Kidney capillary endothelial cell (primary cell): ENCODE measurements around the gene EVC.
A peak's percentile ranks its signal among the peaks of the same experiment; 100 is the strongest.

Experiments used
- DNase-seq: peaks from one replicate; pipeline ENCODE4 v3.0.0-alpha.2; 2018; ENCODE audit warnings: low spot score

EVC gene

DNA sequence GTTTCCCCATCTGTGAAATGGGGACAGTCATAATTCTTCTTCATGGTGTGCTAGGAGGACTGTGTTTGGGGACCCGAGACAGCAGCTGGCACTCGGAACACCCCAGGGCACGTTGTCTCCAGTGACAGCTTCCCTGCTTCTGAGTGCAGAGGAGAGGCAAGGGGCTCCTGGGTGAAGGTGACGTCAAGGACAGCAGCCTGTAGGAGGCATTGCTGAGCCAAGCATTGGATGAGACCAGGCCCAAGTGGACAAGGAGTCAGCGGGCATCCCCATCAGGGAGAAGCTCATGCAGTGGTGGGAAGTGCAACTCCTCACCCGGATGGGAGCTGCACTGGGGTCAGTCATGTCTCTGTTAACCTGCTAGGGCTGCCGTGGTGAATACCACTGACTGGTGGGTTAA is 46.1 kb downstream of the EVC start:
- DNase-seq, result no peak

DNA sequence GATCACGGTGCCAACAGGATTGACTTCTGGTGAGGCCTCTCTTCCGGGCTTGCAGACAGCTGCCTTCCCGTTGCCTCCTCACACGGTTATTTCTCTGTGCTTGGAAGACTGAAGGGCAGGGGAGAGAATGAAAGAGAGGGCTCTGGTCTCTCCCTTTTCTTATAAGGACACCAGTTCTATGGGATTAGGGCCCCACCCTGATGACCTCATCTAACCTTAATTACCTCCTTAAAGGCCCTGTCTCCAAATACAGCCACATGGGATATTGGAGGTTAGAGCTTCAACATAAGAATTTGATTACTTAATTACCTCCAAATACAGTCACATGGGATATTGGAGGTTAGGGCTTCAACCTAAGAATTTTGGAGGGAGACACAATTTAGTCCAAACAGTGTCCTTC is 46.5 kb downstream of the EVC start:
- DNase-seq, result no peak

DNA sequence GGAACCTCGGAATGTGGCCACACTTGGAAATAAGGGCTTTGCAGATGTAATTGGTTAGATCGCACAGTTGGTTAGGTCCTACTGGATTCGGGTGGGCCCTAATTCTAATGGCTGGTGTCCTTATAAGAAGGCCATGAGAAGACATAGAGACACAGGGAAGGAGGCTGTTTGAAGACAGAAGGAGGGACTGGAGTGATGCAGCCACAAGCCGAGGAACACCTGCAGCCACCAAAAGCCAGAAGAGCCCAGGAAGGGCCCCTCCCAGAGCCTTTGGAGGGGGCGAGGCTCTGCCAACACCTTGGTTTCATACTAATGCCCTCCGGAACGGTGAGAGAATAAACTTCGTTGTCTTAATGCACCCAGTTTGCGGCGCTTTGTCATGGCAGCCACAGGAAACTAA is 47.0 kb downstream of the EVC start:
- no peak for DNase-seq

- peak; percentile 91 for DNase-seq
These were observed 47.7 kb downstream of the EVC start for GRCh38 chr4:5758741-5759140.

- no peak for DNase-seq
These were observed 48.5 kb downstream of the EVC start for GRCh38 chr4:5759236-5760075.

GRCh38 chr4:5760246-5760645 is 49.2 kb downstream of the EVC start:
- DNase-seq, result no peak

GRCh38 chr4:5760936-5761480 is 50.0 kb downstream of the EVC start:
- DNase-seq, result no peak

- no peak for DNase-seq
These were observed 59.0 kb downstream of the EVC start for GRCh38 chr4:5770051-5770450.

- no peak for DNase-seq
These were observed 61.7 kb downstream of the EVC start for GRCh38 chr4:5772528-5773270.

DNA sequence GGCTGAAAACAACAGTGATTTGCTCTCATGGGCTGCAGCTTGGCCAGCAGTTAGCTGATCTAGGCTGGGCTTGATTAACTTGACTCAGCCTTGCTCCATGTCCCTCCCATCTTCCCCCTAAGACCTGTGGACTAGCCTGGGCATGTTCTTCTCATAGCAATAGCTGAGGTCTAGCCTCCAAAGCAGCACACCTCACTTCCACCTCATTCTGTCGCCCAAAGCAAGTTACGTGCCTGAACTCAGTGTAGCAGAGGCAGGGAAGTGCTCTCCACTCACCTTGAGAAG is 62.2 kb downstream of the EVC start:
- no peak for DNase-seq

DNA sequence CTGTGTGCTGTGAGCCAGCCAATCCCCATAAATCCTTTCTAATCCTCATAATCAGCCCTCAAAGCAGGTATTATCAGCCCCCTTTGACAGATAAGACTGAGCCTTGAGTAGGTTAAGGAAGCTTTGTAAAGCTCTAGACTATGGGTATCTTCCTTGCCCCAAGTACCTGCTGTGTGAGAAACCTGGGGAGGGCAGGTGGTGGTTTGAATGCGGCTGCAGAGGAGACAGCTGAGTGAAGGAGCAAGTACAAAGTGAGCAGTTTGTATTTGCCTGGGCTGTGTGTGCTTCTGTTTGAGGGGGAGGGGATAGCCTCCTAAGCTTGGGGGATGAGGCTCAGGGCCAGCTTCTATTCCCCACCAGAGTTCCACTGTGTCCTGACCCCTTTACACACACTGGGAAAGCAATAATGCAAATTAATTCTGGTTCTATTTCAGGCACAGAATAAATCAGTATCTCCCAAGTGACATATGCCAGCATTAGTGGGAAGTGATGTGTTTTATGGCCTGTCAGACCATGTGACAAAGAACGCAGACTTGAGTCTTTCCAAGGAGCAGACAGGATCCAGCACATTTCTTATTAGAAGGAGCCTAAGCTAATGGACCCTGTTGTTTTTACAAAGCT is 63.5 kb downstream of the EVC start:
- DNase-seq, result no peak

DNA sequence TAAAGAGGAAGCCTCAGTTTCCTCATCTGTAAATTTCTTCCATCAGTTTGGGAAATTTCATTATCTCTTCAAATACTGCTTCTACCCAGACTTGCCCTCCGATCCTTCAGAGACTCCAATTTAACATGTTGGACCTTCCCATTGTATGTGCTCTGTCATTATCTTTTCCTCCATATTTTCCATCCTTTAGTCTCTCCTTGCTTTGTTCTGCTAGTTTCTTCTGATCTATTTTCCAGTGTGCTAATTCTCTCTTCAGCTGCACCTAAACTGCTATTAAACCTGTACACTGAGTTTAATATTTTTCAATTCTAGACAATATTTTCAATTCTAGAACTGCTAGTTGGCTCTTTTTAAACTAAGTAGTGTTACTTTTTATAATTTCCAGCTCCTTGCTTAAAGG is 65.5 kb downstream of the EVC start:
- no peak for DNase-seq

GRCh38 chr4:5780831-5781480 is 70.0 kb downstream of the EVC start:
- peak; percentile 82 for DNase-seq

DNA sequence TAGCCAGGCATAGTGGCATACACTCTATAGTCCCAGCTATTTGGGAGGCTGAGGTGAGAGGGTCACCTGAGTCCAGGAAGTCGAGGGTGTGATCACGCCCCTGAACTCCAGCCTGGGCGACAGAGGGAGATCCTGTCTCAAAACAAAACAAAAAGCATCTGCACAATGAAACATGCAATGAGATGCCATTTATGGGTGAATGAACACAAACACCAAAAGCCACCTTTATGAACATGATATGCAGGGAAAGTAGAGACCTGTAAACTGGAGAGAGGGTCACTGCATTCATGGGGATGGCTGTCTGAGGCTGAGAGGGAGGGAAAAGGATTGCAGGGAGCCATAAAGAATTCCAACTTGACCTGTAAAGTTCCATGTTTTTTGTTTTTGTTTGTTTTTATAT is 70.7 kb downstream of the EVC start:
- DNase-seq, result no peak

DNA sequence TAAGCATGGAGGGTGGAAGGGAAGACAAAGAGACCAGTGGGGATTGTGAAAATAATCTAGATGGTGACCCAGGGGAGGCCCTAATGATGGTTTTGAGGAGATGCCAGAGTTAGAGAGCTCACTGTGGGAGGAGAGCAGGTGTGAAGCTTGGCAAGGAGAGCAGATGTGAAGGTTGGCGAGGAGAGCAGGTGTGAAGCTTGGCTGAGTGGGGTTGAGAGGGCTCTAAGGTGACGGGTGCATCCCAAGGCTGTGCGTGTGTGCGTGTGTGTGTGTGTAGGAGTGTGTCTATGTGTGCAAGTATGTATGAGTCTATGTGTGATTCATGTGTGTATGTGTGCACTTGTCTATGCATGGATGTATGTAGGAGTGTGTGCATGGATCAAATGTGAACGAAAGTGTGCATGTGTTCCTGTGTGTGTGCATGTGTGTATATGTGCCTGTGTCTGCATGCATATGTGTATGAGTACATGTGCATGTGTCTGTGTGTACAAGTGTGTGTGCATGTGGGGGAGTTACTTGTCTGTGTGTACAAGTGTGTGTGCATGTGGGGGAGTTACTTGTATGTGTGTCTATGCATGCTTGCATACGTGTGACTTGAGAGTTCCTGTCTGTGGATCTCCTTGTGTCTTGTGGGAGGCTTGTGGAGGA is 72.0 kb downstream of the EVC start:
- no peak for DNase-seq

GRCh38 chr4:5783486-5783885 is 72.5 kb downstream of the EVC start:
- no peak for DNase-seq

GRCh38 chr4:5784021-5784420 is 73.0 kb downstream of the EVC start:
- no peak for DNase-seq

DNA sequence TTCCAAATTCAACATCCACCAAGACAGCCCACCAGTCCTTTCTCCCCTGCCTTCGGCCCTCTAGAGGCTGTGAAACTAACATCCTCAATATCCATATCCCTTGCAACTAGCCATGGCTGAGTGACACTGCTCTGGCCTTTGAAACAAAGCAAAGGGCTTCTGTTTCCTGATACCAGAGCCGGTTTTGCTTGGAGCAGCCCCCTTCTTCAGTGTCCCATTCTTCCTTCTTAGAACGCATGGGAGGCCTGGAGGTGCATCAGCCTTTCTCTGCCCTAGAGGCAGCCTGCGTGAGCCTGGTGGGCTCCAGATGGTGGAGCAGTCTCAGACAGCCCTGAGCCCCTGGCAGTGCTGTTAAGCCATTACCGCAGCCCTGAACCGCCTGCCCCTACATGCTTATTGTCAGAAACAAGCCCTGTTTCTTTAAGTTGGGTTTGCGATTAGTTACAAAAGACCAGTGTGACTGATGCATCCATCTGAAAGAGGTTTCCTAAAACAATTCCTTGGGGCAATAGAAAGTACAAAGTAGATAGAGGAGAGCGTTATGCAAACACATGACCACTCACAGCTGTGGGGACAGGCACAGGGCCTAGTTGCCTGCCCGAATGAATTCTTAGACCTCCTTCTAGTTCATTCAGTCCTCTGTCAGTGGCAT is 74.1 kb downstream of the EVC start:
- DNase-seq, result no peak

- DNase-seq, result no peak
These were observed 75.0 kb downstream of the EVC start for GRCh38 chr4:5785806-5786680.

- no peak for DNase-seq
These were observed 76.3 kb downstream of the EVC start for GRCh38 chr4:5787311-5787710.

- DNase-seq, result no peak
These were observed 77.1 kb downstream of the EVC start for GRCh38 chr4:5788144-5788543.
